WTC11 (cell line): ENCODE measurements around the gene SLC2A4. TPM values are rescaled to one million over a fixed set of nuclear protein-coding genes. Genes with fewer than 3 reads are reported as not detected.

Experiments
- CBFB ChIP-seq: sonication (generic); formaldehyde crosslinking; IDR thresholded peaks from 2 replicates; pipeline ENCODE4 v1.8.1; 2022; ENCODE audit warnings: mild to moderate bottlenecking, low read depth, missing genetic modification reagents
- CREB1 ChIP-seq: sonication (generic); formaldehyde crosslinking; IDR thresholded peaks from 2 replicates; pipeline ENCODE4 v1.8.0; 2023; ENCODE audit warnings: mild to moderate bottlenecking, missing genetic modification reagents
- CREM ChIP-seq: sonication (generic); formaldehyde crosslinking; IDR thresholded peaks from 2 replicates; pipeline ENCODE4 v1.8.1; 2022; ENCODE audit warnings: mild to moderate bottlenecking, missing genetic modification reagents, moderate library complexity
- ESRRA ChIP-seq: sonication (generic); formaldehyde crosslinking; IDR thresholded peaks from 2 replicates; pipeline ENCODE4 v1.8.1; 2022; ENCODE audit warnings: mild to moderate bottlenecking, missing genetic modification reagents, borderline replicate concordance
- FOXK1 ChIP-seq: sonication (generic); formaldehyde crosslinking; IDR thresholded peaks from 2 replicates; pipeline ENCODE4 v1.8.0; 2022; ENCODE audit warnings: mild to moderate bottlenecking, moderate library complexity, missing genetic modification reagents
- KAT7 ChIP-seq: sonication (generic); formaldehyde crosslinking; IDR thresholded peaks from 2 replicates; pipeline ENCODE4 v1.8.1; 2023; ENCODE audit warnings: missing genetic modification reagents, mild to moderate bottlenecking, borderline replicate concordance
- MXD4 ChIP-seq: fragments of 250-450 bp; sonication (Bioruptor Pico); IDR thresholded peaks from 2 replicates; pipeline ENCODE4 v1.8.0; 2021; ENCODE audit warnings: mild to moderate bottlenecking, moderate library complexity, borderline replicate concordance
- MYBL2 ChIP-seq: sonication (generic); formaldehyde crosslinking; IDR thresholded peaks from 2 replicates; pipeline ENCODE4 v1.8.1; 2023; ENCODE audit warnings: mild to moderate bottlenecking, moderate library complexity, missing genetic modification reagents
- NFATC4 ChIP-seq: fragments of 250-450 bp; sonication (Bioruptor Pico); IDR thresholded peaks from 2 replicates; pipeline ENCODE4 v1.9.0; 2021; ENCODE audit warnings: mild to moderate bottlenecking
- NR1H2 ChIP-seq: sonication (generic); formaldehyde crosslinking; IDR thresholded peaks from 2 replicates; pipeline ENCODE4 v1.9.0; 2021; ENCODE audit warnings: mild to moderate bottlenecking, moderate library complexity, missing genetic modification reagents
- RELA ChIP-seq: sonication (generic); formaldehyde crosslinking; IDR thresholded peaks from 2 replicates; pipeline ENCODE4 v1.8.1; 2022; ENCODE audit warnings: missing genetic modification reagents, mild to moderate bottlenecking, borderline replicate concordance
- SP1 ChIP-seq: sonication (generic); formaldehyde crosslinking; conservative IDR thresholded peaks from 2 replicates; pipeline ENCODE4 v1.8.1; 2022; ENCODE audit warnings: missing genetic modification reagents
- ZNF219 ChIP-seq: sonication (generic); formaldehyde crosslinking; IDR thresholded peaks from 2 replicates; pipeline ENCODE4 v1.8.0; 2023; ENCODE audit warnings: missing genetic modification reagents, mild to moderate bottlenecking, borderline replicate concordance
- total RNA-seq: library from RNA; stranded (reverse); gene quantifications from 3 replicates; pipeline ENCODE4 v1.2.3, GENCODE V29; 2021
- TF ChIP-seq, protein P1 (sequence below): sonication (generic); formaldehyde crosslinking; IDR thresholded peaks from 2 replicates; pipeline ENCODE4 v1.8.1; 2022; ENCODE audit warnings: missing genetic modification reagents, borderline replicate concordance
- TF ChIP-seq, protein P2 (sequence below): sonication (generic); formaldehyde crosslinking; conservative IDR thresholded peaks from 2 replicates; pipeline ENCODE4 v1.8.1; 2022; ENCODE audit warnings: mild to moderate bottlenecking, missing genetic modification reagents
- TF ChIP-seq, protein P3 (sequence below): sonication (generic); formaldehyde crosslinking; IDR thresholded peaks from 2 replicates; pipeline ENCODE4 v1.8.1; 2023; ENCODE audit warnings: mild to moderate bottlenecking, moderate library complexity, missing genetic modification reagents
- TF ChIP-seq, protein P4 (sequence below): fragments of 250-450 bp; sonication (Bioruptor Pico); IDR thresholded peaks from 2 replicates; pipeline ENCODE4 v1.9.0; 2021; ENCODE audit warnings: mild to moderate bottlenecking
- TF ChIP-seq, protein P5 (sequence below): fragments of 250-450 bp; sonication (Bioruptor Pico); IDR thresholded peaks from 2 replicates; pipeline ENCODE4 v2.1.2; 2022; ENCODE audit warnings: mild to moderate bottlenecking, moderate library complexity
- TF ChIP-seq, protein P6 (sequence below): sonication (generic); formaldehyde crosslinking; IDR thresholded peaks from 2 replicates; pipeline ENCODE4 v1.8.0; 2022; ENCODE audit warnings: mild to moderate bottlenecking, missing genetic modification reagents
- TF ChIP-seq, protein P7 (sequence below): fragments of 250-450 bp; sonication (Bioruptor Pico); IDR thresholded peaks from 2 replicates; pipeline ENCODE4 v1.9.0; 2021; ENCODE audit warnings: mild to moderate bottlenecking, borderline replicate concordance
- TF ChIP-seq, protein P8 (sequence below): sonication (generic); formaldehyde crosslinking; IDR thresholded peaks from 2 replicates; pipeline ENCODE4 v1.8.1; 2022; ENCODE audit warnings: mild to moderate bottlenecking, moderate library complexity, missing genetic modification reagents

Gene SLC2A4
- total RNA-seq, 1 experiment from 2014 or later, result 6.4 TPM

DNA sequence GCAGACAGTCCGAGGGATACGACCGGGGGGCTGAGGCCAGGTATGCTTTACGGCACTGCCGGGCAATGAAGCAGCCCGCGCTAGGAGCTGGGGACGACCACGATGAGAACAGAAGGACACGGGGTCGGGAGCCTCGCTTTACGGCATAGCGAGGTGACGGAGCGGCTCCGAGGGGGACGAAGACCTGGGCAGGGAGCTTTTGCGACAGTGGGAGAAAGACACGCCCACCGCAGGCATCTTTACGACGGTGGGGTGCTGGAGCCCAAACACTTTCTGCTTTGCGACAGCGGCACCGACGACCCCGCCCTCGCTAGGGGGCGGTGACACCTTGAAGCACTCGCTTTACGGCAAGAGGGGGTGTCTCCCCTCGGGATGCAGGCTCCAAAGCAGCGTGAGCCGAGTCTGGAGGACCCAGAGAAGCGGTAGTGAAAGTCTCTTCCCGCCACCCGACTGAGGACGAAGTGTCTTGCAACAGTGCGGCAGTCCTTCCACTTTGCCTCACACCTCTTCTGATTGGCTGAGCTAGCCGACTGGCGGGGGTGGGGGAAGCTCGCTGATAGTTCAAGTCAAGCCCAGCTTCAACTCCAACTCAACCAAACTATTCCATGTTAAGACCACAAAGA is 48.0 kb downstream of the SLC2A4 start (continued):
- TF ChIP-seq, protein P1, sequence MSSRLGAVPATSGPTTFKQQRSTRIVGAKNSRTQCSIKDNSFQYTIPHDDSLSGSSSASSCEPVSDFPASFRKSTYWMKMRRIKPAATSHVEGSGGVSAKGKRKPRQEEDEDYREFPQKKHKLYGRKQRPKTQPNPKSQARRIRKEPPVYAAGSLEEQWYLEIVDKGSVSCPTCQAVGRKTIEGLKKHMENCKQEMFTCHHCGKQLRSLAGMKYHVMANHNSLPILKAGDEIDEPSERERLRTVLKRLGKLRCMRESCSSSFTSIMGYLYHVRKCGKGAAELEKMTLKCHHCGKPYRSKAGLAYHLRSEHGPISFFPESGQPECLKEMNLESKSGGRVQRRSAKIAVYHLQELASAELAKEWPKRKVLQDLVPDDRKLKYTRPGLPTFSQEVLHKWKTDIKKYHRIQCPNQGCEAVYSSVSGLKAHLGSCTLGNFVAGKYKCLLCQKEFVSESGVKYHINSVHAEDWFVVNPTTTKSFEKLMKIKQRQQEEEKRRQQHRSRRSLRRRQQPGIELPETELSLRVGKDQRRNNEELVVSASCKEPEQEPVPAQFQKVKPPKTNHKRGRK (CRISPR knock-in tag), result no peak
- peak; percentile 89 for TF ChIP-seq SP1 (CRISPR knock-in tag)
- no peak for TF ChIP-seq MYBL2
- TF ChIP-seq, protein P2, sequence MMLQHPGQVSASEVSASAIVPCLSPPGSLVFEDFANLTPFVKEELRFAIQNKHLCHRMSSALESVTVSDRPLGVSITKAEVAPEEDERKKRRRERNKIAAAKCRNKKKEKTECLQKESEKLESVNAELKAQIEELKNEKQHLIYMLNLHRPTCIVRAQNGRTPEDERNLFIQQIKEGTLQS, result no peak
- TF ChIP-seq CREB1 (CRISPR knock-in tag), result no peak
- peak; percentile 94 for TF ChIP-seq FOXK1 (CRISPR knock-in tag)
- peak; percentile 39; the same call in 1 of the 2 replicates for TF ChIP-seq CBFB (CRISPR knock-in tag)
- TF ChIP-seq CREM (CRISPR knock-in tag), result peak; percentile 82; the same call in 1 of the 2 replicates
- no peak for TF ChIP-seq MXD4 (CRISPR knock-in tag)
- TF ChIP-seq, protein P3, sequence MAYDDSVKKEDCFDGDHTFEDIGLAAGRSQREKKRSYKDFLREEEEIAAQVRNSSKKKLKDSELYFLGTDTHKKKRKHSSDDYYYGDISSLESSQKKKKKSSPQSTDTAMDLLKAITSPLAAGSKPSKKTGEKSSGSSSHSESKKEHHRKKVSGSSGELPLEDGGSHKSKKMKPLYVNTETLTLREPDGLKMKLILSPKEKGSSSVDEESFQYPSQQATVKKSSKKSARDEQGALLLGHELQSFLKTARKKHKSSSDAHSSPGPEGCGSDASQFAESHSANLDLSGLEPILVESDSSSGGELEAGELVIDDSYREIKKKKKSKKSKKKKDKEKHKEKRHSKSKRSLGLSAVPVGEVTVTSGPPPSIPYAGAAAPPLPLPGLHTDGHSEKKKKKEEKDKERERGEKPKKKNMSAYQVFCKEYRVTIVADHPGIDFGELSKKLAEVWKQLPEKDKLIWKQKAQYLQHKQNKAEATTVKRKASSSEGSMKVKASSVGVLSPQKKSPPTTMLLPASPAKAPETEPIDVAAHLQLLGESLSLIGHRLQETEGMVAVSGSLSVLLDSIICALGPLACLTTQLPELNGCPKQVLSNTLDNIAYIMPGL (CRISPR knock-in tag), result no peak
- TF ChIP-seq, protein P4, sequence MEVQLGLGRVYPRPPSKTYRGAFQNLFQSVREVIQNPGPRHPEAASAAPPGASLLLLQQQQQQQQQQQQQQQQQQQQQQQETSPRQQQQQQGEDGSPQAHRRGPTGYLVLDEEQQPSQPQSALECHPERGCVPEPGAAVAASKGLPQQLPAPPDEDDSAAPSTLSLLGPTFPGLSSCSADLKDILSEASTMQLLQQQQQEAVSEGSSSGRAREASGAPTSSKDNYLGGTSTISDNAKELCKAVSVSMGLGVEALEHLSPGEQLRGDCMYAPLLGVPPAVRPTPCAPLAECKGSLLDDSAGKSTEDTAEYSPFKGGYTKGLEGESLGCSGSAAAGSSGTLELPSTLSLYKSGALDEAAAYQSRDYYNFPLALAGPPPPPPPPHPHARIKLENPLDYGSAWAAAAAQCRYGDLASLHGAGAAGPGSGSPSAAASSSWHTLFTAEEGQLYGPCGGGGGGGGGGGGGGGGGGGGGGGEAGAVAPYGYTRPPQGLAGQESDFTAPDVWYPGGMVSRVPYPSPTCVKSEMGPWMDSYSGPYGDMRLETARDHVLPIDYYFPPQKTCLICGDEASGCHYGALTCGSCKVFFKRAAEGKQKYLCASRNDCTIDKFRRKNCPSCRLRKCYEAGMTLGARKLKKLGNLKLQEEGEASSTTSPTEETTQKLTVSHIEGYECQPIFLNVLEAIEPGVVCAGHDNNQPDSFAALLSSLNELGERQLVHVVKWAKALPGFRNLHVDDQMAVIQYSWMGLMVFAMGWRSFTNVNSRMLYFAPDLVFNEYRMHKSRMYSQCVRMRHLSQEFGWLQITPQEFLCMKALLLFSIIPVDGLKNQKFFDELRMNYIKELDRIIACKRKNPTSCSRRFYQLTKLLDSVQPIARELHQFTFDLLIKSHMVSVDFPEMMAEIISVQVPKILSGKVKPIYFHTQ (CRISPR knock-in tag), result no peak
- TF ChIP-seq, protein P5, sequence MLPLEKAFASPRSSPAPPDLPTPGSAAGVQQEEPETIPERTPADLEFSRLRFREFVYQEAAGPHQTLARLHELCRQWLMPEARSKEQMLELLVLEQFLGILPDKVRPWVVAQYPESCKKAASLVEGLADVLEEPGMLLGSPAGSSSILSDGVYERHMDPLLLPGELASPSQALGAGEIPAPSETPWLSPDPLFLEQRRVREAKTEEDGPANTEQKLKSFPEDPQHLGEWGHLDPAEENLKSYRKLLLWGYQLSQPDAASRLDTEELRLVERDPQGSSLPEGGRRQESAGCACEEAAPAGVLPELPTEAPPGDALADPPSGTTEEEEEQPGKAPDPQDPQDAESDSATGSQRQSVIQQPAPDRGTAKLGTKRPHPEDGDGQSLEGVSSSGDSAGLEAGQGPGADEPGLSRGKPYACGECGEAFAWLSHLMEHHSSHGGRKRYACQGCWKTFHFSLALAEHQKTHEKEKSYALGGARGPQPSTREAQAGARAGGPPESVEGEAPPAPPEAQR (CRISPR knock-in tag), result no peak
- TF ChIP-seq RELA (CRISPR knock-in tag), result no peak
- no peak for TF ChIP-seq NFATC4 (CRISPR knock-in tag)
- TF ChIP-seq, protein P6, sequence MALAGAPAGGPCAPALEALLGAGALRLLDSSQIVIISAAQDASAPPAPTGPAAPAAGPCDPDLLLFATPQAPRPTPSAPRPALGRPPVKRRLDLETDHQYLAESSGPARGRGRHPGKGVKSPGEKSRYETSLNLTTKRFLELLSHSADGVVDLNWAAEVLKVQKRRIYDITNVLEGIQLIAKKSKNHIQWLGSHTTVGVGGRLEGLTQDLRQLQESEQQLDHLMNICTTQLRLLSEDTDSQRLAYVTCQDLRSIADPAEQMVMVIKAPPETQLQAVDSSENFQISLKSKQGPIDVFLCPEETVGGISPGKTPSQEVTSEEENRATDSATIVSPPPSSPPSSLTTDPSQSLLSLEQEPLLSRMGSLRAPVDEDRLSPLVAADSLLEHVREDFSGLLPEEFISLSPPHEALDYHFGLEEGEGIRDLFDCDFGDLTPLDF, result no peak
- TF ChIP-seq, protein P7, sequence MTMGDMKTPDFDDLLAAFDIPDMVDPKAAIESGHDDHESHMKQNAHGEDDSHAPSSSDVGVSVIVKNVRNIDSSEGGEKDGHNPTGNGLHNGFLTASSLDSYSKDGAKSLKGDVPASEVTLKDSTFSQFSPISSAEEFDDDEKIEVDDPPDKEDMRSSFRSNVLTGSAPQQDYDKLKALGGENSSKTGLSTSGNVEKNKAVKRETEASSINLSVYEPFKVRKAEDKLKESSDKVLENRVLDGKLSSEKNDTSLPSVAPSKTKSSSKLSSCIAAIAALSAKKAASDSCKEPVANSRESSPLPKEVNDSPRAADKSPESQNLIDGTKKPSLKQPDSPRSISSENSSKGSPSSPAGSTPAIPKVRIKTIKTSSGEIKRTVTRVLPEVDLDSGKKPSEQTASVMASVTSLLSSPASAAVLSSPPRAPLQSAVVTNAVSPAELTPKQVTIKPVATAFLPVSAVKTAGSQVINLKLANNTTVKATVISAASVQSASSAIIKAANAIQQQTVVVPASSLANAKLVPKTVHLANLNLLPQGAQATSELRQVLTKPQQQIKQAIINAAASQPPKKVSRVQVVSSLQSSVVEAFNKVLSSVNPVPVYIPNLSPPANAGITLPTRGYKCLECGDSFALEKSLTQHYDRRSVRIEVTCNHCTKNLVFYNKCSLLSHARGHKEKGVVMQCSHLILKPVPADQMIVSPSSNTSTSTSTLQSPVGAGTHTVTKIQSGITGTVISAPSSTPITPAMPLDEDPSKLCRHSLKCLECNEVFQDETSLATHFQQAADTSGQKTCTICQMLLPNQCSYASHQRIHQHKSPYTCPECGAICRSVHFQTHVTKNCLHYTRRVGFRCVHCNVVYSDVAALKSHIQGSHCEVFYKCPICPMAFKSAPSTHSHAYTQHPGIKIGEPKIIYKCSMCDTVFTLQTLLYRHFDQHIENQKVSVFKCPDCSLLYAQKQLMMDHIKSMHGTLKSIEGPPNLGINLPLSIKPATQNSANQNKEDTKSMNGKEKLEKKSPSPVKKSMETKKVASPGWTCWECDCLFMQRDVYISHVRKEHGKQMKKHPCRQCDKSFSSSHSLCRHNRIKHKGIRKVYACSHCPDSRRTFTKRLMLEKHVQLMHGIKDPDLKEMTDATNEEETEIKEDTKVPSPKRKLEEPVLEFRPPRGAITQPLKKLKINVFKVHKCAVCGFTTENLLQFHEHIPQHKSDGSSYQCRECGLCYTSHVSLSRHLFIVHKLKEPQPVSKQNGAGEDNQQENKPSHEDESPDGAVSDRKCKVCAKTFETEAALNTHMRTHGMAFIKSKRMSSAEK (CRISPR knock-in tag), result no peak
- TF ChIP-seq KAT7 (CRISPR knock-in tag), result no peak
- TF ChIP-seq NR1H2 (CRISPR knock-in tag), result no peak
- TF ChIP-seq, protein P8, sequence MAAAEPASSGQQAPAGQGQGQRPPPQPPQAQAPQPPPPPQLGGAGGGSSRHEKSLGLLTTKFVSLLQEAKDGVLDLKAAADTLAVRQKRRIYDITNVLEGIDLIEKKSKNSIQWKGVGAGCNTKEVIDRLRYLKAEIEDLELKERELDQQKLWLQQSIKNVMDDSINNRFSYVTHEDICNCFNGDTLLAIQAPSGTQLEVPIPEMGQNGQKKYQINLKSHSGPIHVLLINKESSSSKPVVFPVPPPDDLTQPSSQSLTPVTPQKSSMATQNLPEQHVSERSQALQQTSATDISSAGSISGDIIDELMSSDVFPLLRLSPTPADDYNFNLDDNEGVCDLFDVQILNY (CRISPR knock-in tag), result peak; percentile 51
- no peak for TF ChIP-seq ZNF219 (CRISPR knock-in tag)
- TF ChIP-seq ESRRA, result no peak
